HepG2 (cell line): ENCODE results near the gene KRTAP1-5. TPM values are rescaled to one million over a fixed set of nuclear protein-coding genes. Genes with fewer than 3 reads are reported as not detected.

Source experiments
- ARNTL ChIP-seq: sonication (generic); formaldehyde crosslinking; IDR thresholded peaks from 2 replicates; pipeline ENCODE4 v1.4.0; 2020; ENCODE audit warnings: mild to moderate bottlenecking, missing genetic modification reagents
- BORCS8-MEF2B ChIP-seq: sonication (generic); formaldehyde crosslinking; IDR thresholded peaks from 2 replicates; pipeline ENCODE4 v1.8.0; 2022; ENCODE audit warnings: mild to moderate bottlenecking, missing genetic modification reagents
- BRD4 ChIP-seq: sonication (generic); formaldehyde crosslinking; IDR thresholded peaks from 2 replicates; pipeline ENCODE4 v1.4.0; 2020; ENCODE audit warnings: missing genetic modification reagents
- CBX5 ChIP-seq: sonication (generic); formaldehyde crosslinking; IDR thresholded peaks from 2 replicates; pipeline ENCODE4 v1.4.0; 2020; ENCODE audit warnings: missing genetic modification reagents, borderline replicate concordance
- ETS1 ChIP-seq: sonication (generic); formaldehyde crosslinking; IDR thresholded peaks from 2 replicates; pipeline ENCODE4 v1.4.0; 2020; ENCODE audit warnings: missing genetic modification reagents
- FOXC1 ChIP-seq: sonication (generic); formaldehyde crosslinking; IDR thresholded peaks from 2 replicates; pipeline ENCODE4 v1.8.0; 2022; ENCODE audit warnings: mild to moderate bottlenecking, missing genetic modification reagents, borderline replicate concordance
- FOXK1 ChIP-seq: sonication (generic); formaldehyde crosslinking; IDR thresholded peaks from 2 replicates; pipeline ENCODE4 v1.4.0; 2020; ENCODE audit warnings: low read depth, missing genetic modification reagents, borderline replicate concordance
- GABPB1 ChIP-seq: IDR thresholded peaks from 2 replicates; pipeline ENCODE4 v1.6.1; 2016; ENCODE audit warnings: mild to moderate bottlenecking, missing genetic modification reagents, moderate library complexity, missing compliant biosample characterization
- GPBP1L1 ChIP-seq: sonication (generic); formaldehyde crosslinking; IDR thresholded peaks from 2 replicates; pipeline ENCODE4 v1.5.0; 2020; ENCODE audit warnings: mild to moderate bottlenecking, missing genetic modification reagents
- KLF6 ChIP-seq: IDR thresholded peaks from 2 replicates; pipeline ENCODE4 v1.8.0; 2016; ENCODE audit warnings: missing biosample characterization, missing genetic modification reagents
- MAFG ChIP-seq: sonication (generic); formaldehyde crosslinking; IDR thresholded peaks from 2 replicates; pipeline ENCODE4 v1.5.1; 2020; ENCODE audit warnings: mild to moderate bottlenecking, missing genetic modification reagents
- MXD1 ChIP-seq: sonication (generic); formaldehyde crosslinking; IDR thresholded peaks from 2 replicates; pipeline ENCODE4 v1.4.0; 2020; ENCODE audit warnings: mild to moderate bottlenecking, missing genetic modification reagents
- NCOR1 ChIP-seq: fragments of 200-600 bp; sonication (generic); IDR thresholded peaks from 2 replicates; pipeline ENCODE4 v1.7.0; 2017; ENCODE audit warnings: antibody characterized with exemption, low read length, borderline replicate concordance
- NR3C1 ChIP-seq: sonication (generic); formaldehyde crosslinking; IDR thresholded peaks from 2 replicates; pipeline ENCODE4 v1.4.0; 2020; ENCODE audit warnings: missing genetic modification reagents
- REPIN1 ChIP-seq: sonication (generic); formaldehyde crosslinking; IDR thresholded peaks from 2 replicates; pipeline ENCODE4 v1.8.0; 2022; ENCODE audit warnings: missing genetic modification reagents, low read depth, mild to moderate bottlenecking, borderline replicate concordance
- SAFB2 ChIP-seq: sonication (generic); formaldehyde crosslinking; IDR thresholded peaks from 2 replicates; pipeline ENCODE4 v1.5.1; 2020; ENCODE audit warnings: missing genetic modification reagents, low read depth, mild to moderate bottlenecking, borderline replicate concordance
- SP4 ChIP-seq: sonication (generic); formaldehyde crosslinking; IDR thresholded peaks from 2 replicates; pipeline ENCODE4 v1.8.1; 2023; ENCODE audit warnings: mild to moderate bottlenecking, missing genetic modification reagents
- ZBTB10 ChIP-seq: sonication (generic); formaldehyde crosslinking; IDR thresholded peaks from 2 replicates; pipeline ENCODE4 v1.4.0; 2020; ENCODE audit warnings: missing genetic modification reagents, borderline replicate concordance
- ZNF264 ChIP-seq: sonication (generic); formaldehyde crosslinking; IDR thresholded peaks from 2 replicates; pipeline ENCODE4 v1.4.0; 2020; ENCODE audit warnings: missing genetic modification reagents
- ZNF446 ChIP-seq: sonication (generic); formaldehyde crosslinking; IDR thresholded peaks from 2 replicates; pipeline ENCODE4 v1.5.0; 2020; ENCODE audit warnings: mild to moderate bottlenecking, missing genetic modification reagents
- ZNF597 ChIP-seq: sonication (generic); formaldehyde crosslinking; IDR thresholded peaks from 2 replicates; pipeline ENCODE4 v1.5.0; 2020; ENCODE audit warnings: missing genetic modification reagents
- ZNF691 ChIP-seq: sonication (generic); formaldehyde crosslinking; IDR thresholded peaks from 2 replicates; pipeline ENCODE4 v1.4.0; 2020; ENCODE audit warnings: missing genetic modification reagents, low read depth, mild to moderate bottlenecking, borderline replicate concordance
- ZNF772 ChIP-seq: sonication (generic); formaldehyde crosslinking; IDR thresholded peaks from 2 replicates; pipeline ENCODE4 v1.5.0; 2020; ENCODE audit warnings: mild to moderate bottlenecking, missing genetic modification reagents
- polyA plus RNA-seq, 8 experiments: library from polyadenylated mRNA; depleted of rRNA in 3 of 8; stranded (reverse) in 7 of 8; unstranded in 1 of 8; fragments of >200 nt; fragmentation: Illumina TruSeq in 4 of 8; extraction: Trizol in 4 of 8; gene quantifications; 2 replicates each; pipeline versions ENCODE4 v1.2.1 to v1.2.3, GENCODE V29; 2011 to 2016; ENCODE audit warnings: low read depth in 4 of 8, missing spikeins in 1 of 8, mixed read lengths in 1 of 8; ENCODE audit not compliant: insufficient read depth in 1 of 8
- total RNA-seq, 5 experiments: library from RNA; depleted of rRNA; stranded (reverse); fragments of >200 nt; fragmentation: Illumina TruSeq; extraction: Trizol; gene quantifications; 2 replicates each; pipeline ENCODE4 v1.2.3, GENCODE V29; 2016; ENCODE audit warnings: low read depth in 1 of 5

Gene KRTAP1-5
- total and polyA plus RNA-seq, 2 of the 13 experiments (the other 11 are each of a cell fraction or from before 2014, with no cell fraction given), result 0.09 TPM; not detected in 1

- TF ChIP-seq ZNF446 (CRISPR knock-in tag), result no peak
- no peak for TF ChIP-seq BORCS8-MEF2B (CRISPR knock-in tag)
- TF ChIP-seq ZNF264 (CRISPR knock-in tag), result peak; percentile 58; the same call in 1 of the 2 replicates
- no peak for TF ChIP-seq GABPB1
- TF ChIP-seq FOXC1 (CRISPR knock-in tag), result no peak
- no peak for TF ChIP-seq REPIN1 (CRISPR knock-in tag)
- no peak for TF ChIP-seq ZNF597
- no peak; the same call in 1 of the 2 replicates for TF ChIP-seq SAFB2
- TF ChIP-seq ARNTL (CRISPR knock-in tag), result no peak
- TF ChIP-seq NCOR1, result peak; percentile 57; the same call in 1 of the 2 replicates
- TF ChIP-seq FOXK1 (CRISPR knock-in tag), result peak; percentile 37; the same call in 1 of the 2 replicates
- TF ChIP-seq MAFG (CRISPR knock-in tag), result no peak
- no peak for TF ChIP-seq SP4 (CRISPR knock-in tag)
- no peak for TF ChIP-seq ZNF691
- TF ChIP-seq BRD4 (CRISPR knock-in tag), result no peak
- TF ChIP-seq GPBP1L1 (CRISPR knock-in tag), result no peak
- TF ChIP-seq CBX5, result no peak
- TF ChIP-seq NR3C1 (CRISPR knock-in tag), result no peak
- 0 out of 2 replicates have a peak, but pooled peaks have one; percentile 52 for TF ChIP-seq ZNF772 (CRISPR knock-in tag)
- TF ChIP-seq KLF6 (CRISPR knock-in tag), result 0 out of 2 replicates have a peak, but pooled peaks have one; percentile 42
- TF ChIP-seq ZBTB10 (CRISPR knock-in tag), result no peak
- TF ChIP-seq ETS1, result no peak
- no peak for TF ChIP-seq MXD1
Observed at GRCh38 chr17:41009301-41009760, 17.7 kb downstream of the KRTAP1-5 start (continued).
